Renal cortex interstitium (tissue), 11 donors: ENCODE measurements around the gene SLC9A4. TPM values are rescaled to one million over a fixed set of nuclear protein-coding genes. Genes with fewer than 3 reads are reported as not detected.
"Not testable (repeated sequence)": the region's sequence is repeated elsewhere in the genome, so short reads cannot be mapped to it uniquely, and the experiment has no call there.

Experiments used
- DNase-seq, 11 donors: peaks; one replicate each; pipeline ENCODE4 v3.0.0-alpha.2; 2013; ENCODE audit warnings: low read depth in 9 of 11, low spot score in 4 of 11; ENCODE audit errors: extremely low read depth in 1 of 11
- polyA plus RNA-seq, 3 donors: library from polyadenylated mRNA; unstranded; fragments of 120-200 nt; gene quantifications; one replicate each; pipeline ENCODE4 v1.2.1, GENCODE V29; 2013; ENCODE audit not compliant: insufficient read length in 3 of 3

SLC9A4 gene
- polyA plus RNA-seq, 3 donors, result 5.4 to 8.2 (median 5.9) TPM

GRCh38 chr2:102515851-102516250 lies 42.8 kb downstream of the SLC9A4 start:
- peak in 5 of 11 donors; percentile 4 to 32 (median 13) for DNase-seq

- DNase-seq, result no peak
Measured at GRCh38 chr2:102518170-102518569, 45.1 kb downstream of the SLC9A4 start.

DNA sequence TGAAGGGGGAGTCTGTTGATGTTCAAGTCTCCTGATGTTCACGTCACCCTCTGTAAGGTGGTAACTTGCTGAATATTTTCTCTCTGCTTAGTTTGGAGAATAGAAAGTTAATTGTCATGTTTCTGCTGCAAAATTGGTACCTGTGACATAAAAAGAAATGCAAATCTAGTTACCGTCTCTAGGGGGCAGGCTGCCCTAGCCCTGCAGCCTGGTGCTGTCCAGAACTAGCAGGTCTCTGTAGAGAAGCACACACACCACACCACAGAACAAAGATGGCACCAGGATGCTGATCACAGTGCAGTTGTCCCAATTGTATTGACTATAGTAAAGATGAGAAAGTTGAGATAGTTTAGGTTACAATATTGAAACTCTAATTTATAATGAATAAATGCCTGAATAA lies 47.0 kb downstream of the SLC9A4 start:
- peak in 2 of 11 donors; percentile 9 to 11 for DNase-seq

- peak in 1 of 11 donors; percentile 7 for DNase-seq
Measured at GRCh38 chr2:102520801-102521200, 47.8 kb downstream of the SLC9A4 start.

DNA sequence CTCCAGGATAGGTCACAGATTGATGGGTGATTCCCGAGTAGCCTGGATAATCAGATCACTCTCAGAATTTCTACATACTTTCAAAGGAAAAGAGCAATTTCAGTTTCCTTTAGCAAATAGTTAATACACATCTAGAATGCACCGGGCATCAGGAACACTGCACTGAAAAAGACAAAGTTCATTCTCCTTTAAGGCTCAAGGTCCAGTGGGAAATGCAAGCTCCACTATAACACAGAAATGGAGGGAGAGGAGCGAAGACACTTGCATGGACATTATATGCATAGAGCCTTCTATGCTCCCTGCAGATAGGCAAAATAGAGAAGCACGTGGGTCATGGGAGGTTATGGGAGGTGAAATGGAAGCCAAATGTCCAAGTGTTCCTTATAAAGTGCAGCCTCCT lies 49.1 kb downstream of the SLC9A4 start:
- no peak for DNase-seq

GRCh38 chr2:102522890-102523289 lies 49.9 kb downstream of the SLC9A4 start:
- no peak for DNase-seq

DNA sequence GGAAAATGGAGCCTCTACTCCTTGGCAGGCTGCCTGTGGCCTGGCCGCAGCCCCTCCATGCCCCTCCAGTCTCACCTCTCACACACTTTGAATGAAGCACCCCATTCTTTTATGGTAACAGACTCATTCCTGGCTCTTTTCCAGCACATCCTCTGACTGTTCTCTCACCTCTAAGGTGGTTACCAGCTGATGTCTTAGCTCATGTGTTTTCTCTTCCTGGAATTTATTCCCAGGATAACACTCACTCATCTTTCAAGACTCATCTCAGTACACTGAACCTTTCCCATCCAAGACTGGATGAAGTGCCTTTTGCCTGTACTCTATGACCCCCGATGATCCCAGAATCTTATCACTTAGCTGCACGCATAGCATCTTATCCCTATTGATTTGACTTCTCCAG lies 50.6 kb downstream of the SLC9A4 start:
- DNase-seq, result no peak

- no peak for DNase-seq
Measured at GRCh38 chr2:102527086-102527485, 54.1 kb downstream of the SLC9A4 start.

DNA sequence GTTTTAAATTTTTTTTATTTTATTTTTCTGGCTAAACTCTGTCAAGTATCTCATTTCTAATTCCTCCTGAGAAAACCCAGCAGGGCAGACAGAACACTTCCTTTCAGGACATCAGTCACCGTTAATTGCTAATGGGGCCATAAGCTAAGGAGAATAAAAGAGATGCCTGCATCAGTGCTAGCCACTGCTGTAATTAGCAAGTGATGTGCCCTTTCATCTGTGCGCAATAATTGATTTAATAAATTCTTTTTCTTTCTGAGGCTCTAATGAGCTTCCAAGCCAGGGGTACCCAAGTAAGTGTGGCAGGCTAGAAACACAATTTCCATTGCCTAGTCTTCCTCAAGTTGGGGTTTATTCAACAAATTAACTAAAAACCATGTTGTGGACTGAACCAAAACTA lies 65.5 kb downstream of the SLC9A4 start:
- DNase-seq, result no peak

GRCh38 chr2:102540882-102541281 lies 67.9 kb downstream of the SLC9A4 start:
- no peak for DNase-seq

DNA sequence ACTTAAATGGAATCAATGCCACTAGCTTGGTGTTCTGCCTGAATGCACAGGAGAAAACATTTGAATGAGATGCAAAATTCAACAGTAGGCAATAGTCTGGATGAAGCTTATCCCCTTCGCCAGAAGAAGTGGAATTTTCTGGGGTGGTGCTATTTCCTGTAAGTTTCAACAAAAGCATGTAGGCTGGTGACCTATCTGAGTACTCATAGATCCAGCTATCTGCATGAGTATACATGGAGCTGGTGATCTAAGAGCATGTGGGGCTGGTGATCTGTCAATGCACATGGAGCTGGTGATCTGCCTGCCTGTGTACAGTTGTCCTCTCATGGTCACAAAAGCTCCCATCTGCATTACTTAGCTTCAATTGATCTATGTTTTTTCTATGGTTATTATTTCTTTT lies 71.2 kb downstream of the SLC9A4 start:
- DNase-seq, result no peak

- no peak for DNase-seq
Measured at GRCh38 chr2:102547462-102547861, 74.4 kb downstream of the SLC9A4 start.

DNA sequence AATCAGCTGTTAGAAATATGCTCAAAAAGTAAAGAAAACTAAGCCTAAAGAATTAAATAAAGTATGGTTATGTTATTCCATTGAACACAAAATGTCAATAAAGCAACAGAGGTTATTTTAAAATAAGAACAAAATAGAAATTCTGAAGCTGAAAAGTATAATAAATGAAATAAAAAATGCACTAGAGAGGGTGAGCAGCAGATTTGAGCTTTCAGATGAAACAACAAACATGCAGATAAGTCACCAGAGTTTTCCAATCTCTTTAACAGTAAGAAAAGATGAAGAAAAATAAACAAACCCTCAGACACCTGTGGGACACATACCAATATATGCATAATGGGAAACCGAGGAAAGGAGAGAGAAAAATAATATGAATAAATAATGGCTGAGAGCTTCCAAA lies 76.0 kb downstream of the SLC9A4 start:
- DNase-seq, result no peak

DNA sequence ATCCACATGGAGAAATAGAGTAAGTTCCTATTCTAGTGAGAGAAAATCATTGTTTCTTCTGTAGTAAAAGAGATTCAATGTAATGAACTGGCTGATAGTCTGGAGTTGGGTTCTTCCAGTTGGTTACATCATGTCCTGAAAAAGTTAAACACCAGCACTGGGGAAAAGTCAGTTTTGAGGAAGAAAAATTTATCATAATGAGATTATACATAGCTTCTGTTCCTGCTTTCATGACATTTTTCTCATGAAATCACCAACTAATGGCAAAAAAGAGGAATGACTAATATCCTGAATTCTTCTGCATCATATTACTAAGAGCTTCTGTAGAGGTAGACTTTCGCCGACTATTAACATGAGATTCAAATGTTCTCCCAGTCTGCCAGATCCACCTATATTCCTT lies 77.1 kb downstream of the SLC9A4 start:
- DNase-seq, result no peak

- no peak for DNase-seq
Measured at GRCh38 chr2:102551329-102552096, 78.5 kb downstream of the SLC9A4 start.

GRCh38 chr2:102553601-102554000 lies 80.6 kb downstream of the SLC9A4 start:
- no peak for DNase-seq

DNA sequence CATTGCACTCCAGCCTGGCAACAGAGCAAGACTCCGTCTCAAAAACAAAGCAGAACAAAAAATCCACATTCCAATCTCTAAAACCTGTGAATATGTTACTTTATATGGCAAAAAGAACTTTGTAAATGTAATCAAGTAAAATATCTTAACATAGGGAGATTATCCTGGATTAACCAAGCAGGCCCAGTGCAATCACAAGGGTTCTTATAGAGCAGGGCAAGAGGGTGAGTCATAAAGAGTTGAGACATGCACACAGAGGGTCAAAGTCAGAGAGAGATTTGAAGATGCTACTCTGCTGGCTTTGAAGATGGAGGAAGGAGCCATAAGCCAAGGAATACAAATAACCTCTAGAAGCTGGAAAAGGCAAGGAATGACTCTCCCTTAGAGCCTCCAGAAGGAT lies 85.4 kb downstream of the SLC9A4 start:
- no peak for DNase-seq

DNA sequence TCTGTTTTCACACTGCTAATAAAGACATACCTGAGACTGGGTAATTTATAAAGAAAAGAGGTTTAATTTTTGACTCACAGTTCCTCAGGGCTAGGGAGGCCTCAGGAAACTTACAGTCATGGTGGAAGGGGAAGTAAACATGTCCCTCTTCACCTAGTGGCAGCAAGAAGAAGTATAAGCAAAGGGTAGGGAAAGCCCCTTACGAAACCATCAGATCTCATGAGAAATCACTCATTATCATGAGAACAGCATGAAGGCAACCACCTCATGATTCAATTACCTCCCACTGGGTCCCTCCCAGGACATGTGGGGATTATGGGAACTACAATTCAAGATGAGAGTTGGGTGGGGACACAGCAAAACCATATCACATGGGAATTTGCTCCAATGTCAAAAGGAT lies 89.5 kb downstream of the SLC9A4 start:
- DNase-seq, result not testable (repeated sequence)

GRCh38 chr2:102575888-102576287 lies 102.9 kb downstream of the SLC9A4 start:
- DNase-seq, result no peak

GRCh38 chr2:102578376-102578775 lies 105.3 kb downstream of the SLC9A4 start:
- no peak for DNase-seq

DNA sequence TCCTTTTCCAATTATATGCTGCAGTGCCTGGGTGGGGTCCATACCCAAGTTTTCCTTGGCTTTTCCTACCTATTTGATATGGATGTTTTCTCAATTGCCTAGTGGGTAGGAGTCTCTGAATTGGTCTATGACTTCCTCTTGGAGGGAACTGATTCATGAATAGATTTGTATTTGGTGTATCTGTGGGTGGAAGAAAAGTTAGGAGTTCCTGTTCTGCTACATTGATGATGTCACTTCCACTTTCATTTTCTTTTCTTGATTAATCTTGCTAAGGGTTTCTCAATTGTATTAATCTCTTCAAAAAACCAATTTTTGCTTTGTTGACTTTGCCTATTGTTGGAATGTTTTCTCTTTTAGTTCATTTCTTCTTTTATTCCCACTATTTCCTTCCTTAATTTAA lies 108.9 kb downstream of the SLC9A4 start:
- DNase-seq, result no peak
